Lower leg skin (tissue), 3 donors: ENCODE measurements around the gene TUBGCP3.

Experiments
- CTCF ChIP-seq, 3 donors: fragments of 450-650 bp; IDR thresholded peaks; one replicate each; pipeline ENCODE4 v1.5.1; 2016; ENCODE audit warnings: antibody characterized with exemption in 3 of 3, mild to moderate bottlenecking in 3 of 3, moderate library complexity in 2 of 3
- POLR2A ChIP-seq, 2 donors: fragments of 450-650 bp; IDR thresholded peaks; one replicate each; pipeline ENCODE4 v1.6.1; 2016 to 2017; ENCODE audit warnings: antibody characterized with exemption in 2 of 2, mild to moderate bottlenecking in 1 of 2, moderate library complexity in 1 of 2

- TF ChIP-seq CTCF (IDR thresholded peaks at IDR 0.05) (no peak), POLR2A (IDR thresholded peaks at IDR 0.05) (no peak)
These were observed 130.5 kb downstream of the TUBGCP3 start for GRCh38 chr13:112457485-112457884.
